NB4 (cell line): Measurements from ENCODE around the gene DPP10.

Experiments used
- MYC ChIP-seq: IDR thresholded peaks from 2 replicates; pipeline ENCODE4 v1.6.1; 2011; ENCODE audit warnings: low read depth, low read length
- POLR2A ChIP-seq: IDR thresholded peaks from 2 replicates; pipeline ENCODE4 v1.6.1; 2011; ENCODE audit warnings: mild to moderate bottlenecking; ENCODE audit not compliant: insufficient read length; ENCODE audit errors: extremely low read depth
- TF ChIP-seq, protein P1 (sequence below): IDR thresholded peaks from one replicate; pipeline ENCODE4 v1.5.1; 2012; ENCODE audit warnings: low read depth, low read length
- TF ChIP-seq, protein P2 (sequence below): IDR thresholded peaks from 2 replicates; pipeline ENCODE4 v1.6.1; 2011; ENCODE audit warnings: low read depth, low read length

DNA sequence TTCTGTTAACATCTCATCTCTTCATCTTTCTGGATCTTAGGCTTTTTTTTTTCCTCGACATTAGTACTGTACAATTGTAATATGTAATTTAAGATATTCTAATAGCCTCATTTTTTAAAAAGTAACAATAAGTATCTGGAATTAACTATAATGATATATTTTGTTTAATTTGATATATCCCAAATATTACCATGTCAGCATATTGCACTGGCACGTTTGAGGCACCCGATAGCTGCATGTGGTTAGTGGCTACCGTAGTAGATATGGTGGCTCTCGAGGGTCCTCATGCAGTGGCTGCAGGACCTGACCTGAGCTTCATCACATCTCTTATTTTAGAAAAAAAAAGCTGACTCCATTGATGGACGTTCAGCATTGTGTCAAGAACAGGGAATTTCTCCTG lies 371.9 kb downstream of the DPP10 start:
- TF ChIP-seq POLR2A, result no peak
- TF ChIP-seq, protein P1, sequence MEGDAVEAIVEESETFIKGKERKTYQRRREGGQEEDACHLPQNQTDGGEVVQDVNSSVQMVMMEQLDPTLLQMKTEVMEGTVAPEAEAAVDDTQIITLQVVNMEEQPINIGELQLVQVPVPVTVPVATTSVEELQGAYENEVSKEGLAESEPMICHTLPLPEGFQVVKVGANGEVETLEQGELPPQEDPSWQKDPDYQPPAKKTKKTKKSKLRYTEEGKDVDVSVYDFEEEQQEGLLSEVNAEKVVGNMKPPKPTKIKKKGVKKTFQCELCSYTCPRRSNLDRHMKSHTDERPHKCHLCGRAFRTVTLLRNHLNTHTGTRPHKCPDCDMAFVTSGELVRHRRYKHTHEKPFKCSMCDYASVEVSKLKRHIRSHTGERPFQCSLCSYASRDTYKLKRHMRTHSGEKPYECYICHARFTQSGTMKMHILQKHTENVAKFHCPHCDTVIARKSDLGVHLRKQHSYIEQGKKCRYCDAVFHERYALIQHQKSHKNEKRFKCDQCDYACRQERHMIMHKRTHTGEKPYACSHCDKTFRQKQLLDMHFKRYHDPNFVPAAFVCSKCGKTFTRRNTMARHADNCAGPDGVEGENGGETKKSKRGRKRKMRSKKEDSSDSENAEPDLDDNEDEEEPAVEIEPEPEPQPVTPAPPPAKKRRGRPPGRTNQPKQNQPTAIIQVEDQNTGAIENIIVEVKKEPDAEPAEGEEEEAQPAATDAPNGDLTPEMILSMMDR, result no peak
- TF ChIP-seq, protein P2, sequence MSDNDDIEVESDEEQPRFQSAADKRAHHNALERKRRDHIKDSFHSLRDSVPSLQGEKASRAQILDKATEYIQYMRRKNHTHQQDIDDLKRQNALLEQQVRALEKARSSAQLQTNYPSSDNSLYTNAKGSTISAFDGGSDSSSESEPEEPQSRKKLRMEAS, result no peak
- TF ChIP-seq MYC, result no peak
